Gastroesophageal sphincter (tissue), 3 donors: ENCODE results near the gene RTKN.

Source experiments
- CTCF ChIP-seq, 4 experiments: fragments of 200-600 bp in 2 of 4; fragments of 450-650 bp in 2 of 4; sonication (generic) in 1 of 4; IDR thresholded peaks; one replicate each; pipeline ENCODE4 v1.5.1; 2017 to 2019; ENCODE audit warnings: antibody characterized with exemption in 4 of 4, mild to moderate bottlenecking in 2 of 4, moderate library complexity in 2 of 4
- EP300 ChIP-seq: sonication (generic); formaldehyde crosslinking; IDR thresholded peaks from one replicate; pipeline ENCODE4 v1.6.1; 2017; ENCODE audit warnings: antibody characterized with exemption, mild to moderate bottlenecking
- POLR2A ChIP-seq, 2 donors: fragments of 450-650 bp; IDR thresholded peaks; one replicate each; pipeline ENCODE4 v1.6.1; 2017; ENCODE audit warnings: antibody characterized with exemption in 2 of 2, mild to moderate bottlenecking in 2 of 2, moderate library complexity in 1 of 2
- POLR2AphosphoS5 ChIP-seq: sonication (generic); formaldehyde crosslinking; IDR thresholded peaks from one replicate; pipeline ENCODE4 v1.6.1; 2017; ENCODE audit warnings: antibody characterized with exemption

- no peak for TF ChIP-seq EP300
- no peak for TF ChIP-seq CTCF (IDR thresholded peaks at IDR 0.05)
- TF ChIP-seq POLR2AphosphoS5, result no peak
- TF ChIP-seq POLR2A (IDR thresholded peaks at IDR 0.05), result no peak
These were observed 39.8 kb downstream of the RTKN start for GRCh38 chr2:74401891-74402290.
